ENCODE data around the gene NAA38.
A peak's percentile ranks its signal among the peaks of the same experiment; 100 is the strongest.

The NAA38 gene

DNA sequence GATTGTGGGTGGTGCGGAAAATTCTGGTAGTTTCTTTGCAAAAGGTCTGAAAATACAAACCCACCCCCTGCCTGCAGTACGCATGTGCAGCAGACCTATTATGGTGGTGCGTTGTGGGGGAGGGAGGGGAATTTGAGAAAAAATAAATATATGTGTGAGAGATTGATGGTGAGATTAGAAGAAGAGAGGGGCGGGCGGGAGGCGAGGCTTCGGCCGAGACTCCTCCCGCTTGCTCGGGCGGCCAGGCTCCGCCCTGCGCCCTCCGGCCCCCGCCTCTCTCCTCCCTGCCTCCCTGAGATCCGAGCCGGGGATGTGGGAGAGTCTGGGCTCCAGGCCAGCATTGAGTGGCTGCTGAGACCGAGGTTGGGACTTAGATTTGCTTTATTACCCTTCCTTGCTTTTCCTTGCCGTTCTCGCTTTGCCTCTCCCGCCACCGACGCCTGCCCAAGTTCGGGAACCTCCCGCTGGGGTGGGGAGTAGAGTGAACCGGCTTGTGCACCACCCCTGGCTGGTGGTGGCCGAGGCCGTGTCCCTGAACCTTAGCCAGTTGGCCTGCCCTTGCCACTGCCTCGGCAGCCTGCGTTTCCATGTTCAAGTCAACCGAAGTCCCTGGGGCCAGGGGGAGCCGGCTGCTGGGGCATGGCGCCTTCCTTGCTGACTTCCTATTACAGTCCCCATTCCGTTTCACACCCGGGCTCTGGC lies 30.3 kb upstream of the NAA38 start (continued):
- TF ChIP-seq KLF8 (tag by site-specific recombination; IDR thresholded peaks at IDR 0.05) = peak; percentile 75
- no peak for TF ChIP-seq ZNF175 (tag by site-specific recombination; IDR thresholded peaks at IDR 0.05)
- TF ChIP-seq, protein P1, sequence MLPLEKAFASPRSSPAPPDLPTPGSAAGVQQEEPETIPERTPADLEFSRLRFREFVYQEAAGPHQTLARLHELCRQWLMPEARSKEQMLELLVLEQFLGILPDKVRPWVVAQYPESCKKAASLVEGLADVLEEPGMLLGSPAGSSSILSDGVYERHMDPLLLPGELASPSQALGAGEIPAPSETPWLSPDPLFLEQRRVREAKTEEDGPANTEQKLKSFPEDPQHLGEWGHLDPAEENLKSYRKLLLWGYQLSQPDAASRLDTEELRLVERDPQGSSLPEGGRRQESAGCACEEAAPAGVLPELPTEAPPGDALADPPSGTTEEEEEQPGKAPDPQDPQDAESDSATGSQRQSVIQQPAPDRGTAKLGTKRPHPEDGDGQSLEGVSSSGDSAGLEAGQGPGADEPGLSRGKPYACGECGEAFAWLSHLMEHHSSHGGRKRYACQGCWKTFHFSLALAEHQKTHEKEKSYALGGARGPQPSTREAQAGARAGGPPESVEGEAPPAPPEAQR (tag by site-specific recombination; IDR thresholded peaks at IDR 0.05) = no peak
- TF ChIP-seq ZNF174 (tag by site-specific recombination; IDR thresholded peaks at IDR 0.05) = no peak
- TF ChIP-seq ZFP69B (tag by site-specific recombination; IDR thresholded peaks at IDR 0.05) = 0 out of 2 replicates have a peak, but pooled peaks have one; percentile 36
- TF ChIP-seq, protein P2, sequence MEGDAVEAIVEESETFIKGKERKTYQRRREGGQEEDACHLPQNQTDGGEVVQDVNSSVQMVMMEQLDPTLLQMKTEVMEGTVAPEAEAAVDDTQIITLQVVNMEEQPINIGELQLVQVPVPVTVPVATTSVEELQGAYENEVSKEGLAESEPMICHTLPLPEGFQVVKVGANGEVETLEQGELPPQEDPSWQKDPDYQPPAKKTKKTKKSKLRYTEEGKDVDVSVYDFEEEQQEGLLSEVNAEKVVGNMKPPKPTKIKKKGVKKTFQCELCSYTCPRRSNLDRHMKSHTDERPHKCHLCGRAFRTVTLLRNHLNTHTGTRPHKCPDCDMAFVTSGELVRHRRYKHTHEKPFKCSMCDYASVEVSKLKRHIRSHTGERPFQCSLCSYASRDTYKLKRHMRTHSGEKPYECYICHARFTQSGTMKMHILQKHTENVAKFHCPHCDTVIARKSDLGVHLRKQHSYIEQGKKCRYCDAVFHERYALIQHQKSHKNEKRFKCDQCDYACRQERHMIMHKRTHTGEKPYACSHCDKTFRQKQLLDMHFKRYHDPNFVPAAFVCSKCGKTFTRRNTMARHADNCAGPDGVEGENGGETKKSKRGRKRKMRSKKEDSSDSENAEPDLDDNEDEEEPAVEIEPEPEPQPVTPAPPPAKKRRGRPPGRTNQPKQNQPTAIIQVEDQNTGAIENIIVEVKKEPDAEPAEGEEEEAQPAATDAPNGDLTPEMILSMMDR (tag by site-specific recombination; IDR thresholded peaks at IDR 0.05) = no peak
- TF ChIP-seq ZNF677 (tag by site-specific recombination; IDR thresholded peaks at IDR 0.05) = no peak
- TF ChIP-seq ZFP41 (tag by site-specific recombination; IDR thresholded peaks at IDR 0.05; ENCODE audit: borderline replicate concordance) = no peak
- peak; percentile 41; the same call in 1 of the 2 replicates for TF ChIP-seq REPIN1 (tag by site-specific recombination; IDR thresholded peaks at IDR 0.05; ENCODE audit: low read depth)
- TF ChIP-seq SP7 (tag by site-specific recombination; IDR thresholded peaks at IDR 0.05) = peak; percentile 81
- no peak; the same call in none of the 2 replicates for TF ChIP-seq ZXDB (tag by site-specific recombination; IDR thresholded peaks at IDR 0.05)
- TF ChIP-seq ZBTB20 (tag by site-specific recombination; IDR thresholded peaks at IDR 0.05) = peak; percentile 81; the same call in 1 of the 2 replicates
- TF ChIP-seq ZNF354C (tag by site-specific recombination; IDR thresholded peaks at IDR 0.05; ENCODE audit: borderline replicate concordance, low read depth) = no peak
- TF ChIP-seq ZNF37A (tag by site-specific recombination; IDR thresholded peaks at IDR 0.05) = no peak
- TF ChIP-seq YY2 (tag by site-specific recombination; IDR thresholded peaks at IDR 0.05) = peak; percentile 76
- TF ChIP-seq, protein P3, sequence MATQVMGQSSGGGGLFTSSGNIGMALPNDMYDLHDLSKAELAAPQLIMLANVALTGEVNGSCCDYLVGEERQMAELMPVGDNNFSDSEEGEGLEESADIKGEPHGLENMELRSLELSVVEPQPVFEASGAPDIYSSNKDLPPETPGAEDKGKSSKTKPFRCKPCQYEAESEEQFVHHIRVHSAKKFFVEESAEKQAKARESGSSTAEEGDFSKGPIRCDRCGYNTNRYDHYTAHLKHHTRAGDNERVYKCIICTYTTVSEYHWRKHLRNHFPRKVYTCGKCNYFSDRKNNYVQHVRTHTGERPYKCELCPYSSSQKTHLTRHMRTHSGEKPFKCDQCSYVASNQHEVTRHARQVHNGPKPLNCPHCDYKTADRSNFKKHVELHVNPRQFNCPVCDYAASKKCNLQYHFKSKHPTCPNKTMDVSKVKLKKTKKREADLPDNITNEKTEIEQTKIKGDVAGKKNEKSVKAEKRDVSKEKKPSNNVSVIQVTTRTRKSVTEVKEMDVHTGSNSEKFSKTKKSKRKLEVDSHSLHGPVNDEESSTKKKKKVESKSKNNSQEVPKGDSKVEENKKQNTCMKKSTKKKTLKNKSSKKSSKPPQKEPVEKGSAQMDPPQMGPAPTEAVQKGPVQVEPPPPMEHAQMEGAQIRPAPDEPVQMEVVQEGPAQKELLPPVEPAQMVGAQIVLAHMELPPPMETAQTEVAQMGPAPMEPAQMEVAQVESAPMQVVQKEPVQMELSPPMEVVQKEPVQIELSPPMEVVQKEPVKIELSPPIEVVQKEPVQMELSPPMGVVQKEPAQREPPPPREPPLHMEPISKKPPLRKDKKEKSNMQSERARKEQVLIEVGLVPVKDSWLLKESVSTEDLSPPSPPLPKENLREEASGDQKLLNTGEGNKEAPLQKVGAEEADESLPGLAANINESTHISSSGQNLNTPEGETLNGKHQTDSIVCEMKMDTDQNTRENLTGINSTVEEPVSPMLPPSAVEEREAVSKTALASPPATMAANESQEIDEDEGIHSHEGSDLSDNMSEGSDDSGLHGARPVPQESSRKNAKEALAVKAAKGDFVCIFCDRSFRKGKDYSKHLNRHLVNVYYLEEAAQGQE (tag by site-specific recombination; IDR thresholded peaks at IDR 0.05) = no peak; the same call in 1 of the 2 replicates
- peak; percentile 59 for TF ChIP-seq ZNF843 (tag by site-specific recombination; IDR thresholded peaks at IDR 0.05)
- TF ChIP-seq ZNF670 (tag by site-specific recombination; IDR thresholded peaks at IDR 0.05; ENCODE audit: low read depth) = no peak
- TF ChIP-seq ZNF501 (tag by site-specific recombination; IDR thresholded peaks at IDR 0.05) = peak; percentile 87
- no peak for TF ChIP-seq ZNF585B (tag by site-specific recombination; IDR thresholded peaks at IDR 0.05)
- TF ChIP-seq, protein P4, sequence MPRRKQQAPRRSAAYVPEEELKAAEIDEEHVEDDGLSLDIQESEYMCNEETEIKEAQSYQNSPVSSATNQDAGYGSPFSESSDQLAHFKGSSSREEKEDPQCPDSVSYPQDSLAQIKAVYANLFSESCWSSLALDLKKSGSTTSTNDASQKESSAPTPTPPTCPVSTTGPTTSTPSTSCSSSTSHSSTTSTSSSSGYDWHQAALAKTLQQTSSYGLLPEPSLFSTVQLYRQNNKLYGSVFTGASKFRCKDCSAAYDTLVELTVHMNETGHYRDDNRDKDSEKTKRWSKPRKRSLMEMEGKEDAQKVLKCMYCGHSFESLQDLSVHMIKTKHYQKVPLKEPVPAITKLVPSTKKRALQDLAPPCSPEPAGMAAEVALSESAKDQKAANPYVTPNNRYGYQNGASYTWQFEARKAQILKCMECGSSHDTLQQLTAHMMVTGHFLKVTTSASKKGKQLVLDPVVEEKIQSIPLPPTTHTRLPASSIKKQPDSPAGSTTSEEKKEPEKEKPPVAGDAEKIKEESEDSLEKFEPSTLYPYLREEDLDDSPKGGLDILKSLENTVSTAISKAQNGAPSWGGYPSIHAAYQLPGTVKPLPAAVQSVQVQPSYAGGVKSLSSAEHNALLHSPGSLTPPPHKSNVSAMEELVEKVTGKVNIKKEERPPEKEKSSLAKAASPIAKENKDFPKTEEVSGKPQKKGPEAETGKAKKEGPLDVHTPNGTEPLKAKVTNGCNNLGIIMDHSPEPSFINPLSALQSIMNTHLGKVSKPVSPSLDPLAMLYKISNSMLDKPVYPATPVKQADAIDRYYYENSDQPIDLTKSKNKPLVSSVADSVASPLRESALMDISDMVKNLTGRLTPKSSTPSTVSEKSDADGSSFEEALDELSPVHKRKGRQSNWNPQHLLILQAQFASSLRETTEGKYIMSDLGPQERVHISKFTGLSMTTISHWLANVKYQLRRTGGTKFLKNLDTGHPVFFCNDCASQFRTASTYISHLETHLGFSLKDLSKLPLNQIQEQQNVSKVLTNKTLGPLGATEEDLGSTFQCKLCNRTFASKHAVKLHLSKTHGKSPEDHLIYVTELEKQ (tag by site-specific recombination; IDR thresholded peaks at IDR 0.05; ENCODE audit: borderline replicate concordance) = no peak
- TF ChIP-seq GLI4 (tag by site-specific recombination; IDR thresholded peaks at IDR 0.05) = no peak
- TF ChIP-seq, protein P5, sequence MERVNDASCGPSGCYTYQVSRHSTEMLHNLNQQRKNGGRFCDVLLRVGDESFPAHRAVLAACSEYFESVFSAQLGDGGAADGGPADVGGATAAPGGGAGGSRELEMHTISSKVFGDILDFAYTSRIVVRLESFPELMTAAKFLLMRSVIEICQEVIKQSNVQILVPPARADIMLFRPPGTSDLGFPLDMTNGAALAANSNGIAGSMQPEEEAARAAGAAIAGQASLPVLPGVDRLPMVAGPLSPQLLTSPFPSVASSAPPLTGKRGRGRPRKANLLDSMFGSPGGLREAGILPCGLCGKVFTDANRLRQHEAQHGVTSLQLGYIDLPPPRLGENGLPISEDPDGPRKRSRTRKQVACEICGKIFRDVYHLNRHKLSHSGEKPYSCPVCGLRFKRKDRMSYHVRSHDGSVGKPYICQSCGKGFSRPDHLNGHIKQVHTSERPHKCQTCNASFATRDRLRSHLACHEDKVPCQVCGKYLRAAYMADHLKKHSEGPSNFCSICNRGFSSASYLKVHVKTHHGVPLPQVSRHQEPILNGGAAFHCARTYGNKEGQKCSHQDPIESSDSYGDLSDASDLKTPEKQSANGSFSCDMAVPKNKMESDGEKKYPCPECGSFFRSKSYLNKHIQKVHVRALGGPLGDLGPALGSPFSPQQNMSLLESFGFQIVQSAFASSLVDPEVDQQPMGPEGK (tag by site-specific recombination; IDR thresholded peaks at IDR 0.05) = peak; percentile 96
- TF ChIP-seq, protein P6, sequence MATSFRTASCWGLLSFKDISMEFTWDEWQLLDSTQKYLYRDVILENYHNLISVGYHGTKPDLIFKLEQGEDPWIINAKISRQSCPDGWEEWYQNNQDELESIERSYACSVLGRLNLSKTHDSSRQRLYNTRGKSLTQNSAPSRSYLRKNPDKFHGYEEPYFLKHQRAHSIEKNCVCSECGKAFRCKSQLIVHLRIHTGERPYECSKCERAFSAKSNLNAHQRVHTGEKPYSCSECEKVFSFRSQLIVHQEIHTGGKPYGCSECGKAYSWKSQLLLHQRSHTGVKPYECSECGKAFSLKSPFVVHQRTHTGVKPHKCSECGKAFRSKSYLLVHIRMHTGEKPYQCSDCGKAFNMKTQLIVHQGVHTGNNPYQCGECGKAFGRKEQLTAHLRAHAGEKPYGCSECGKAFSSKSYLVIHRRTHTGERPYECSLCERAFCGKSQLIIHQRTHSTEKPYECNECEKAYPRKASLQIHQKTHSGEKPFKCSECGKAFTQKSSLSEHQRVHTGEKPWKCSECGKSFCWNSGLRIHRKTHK (tag by site-specific recombination; IDR thresholded peaks at IDR 0.05) = no peak
- peak; percentile 6 for TF ChIP-seq TRIM28 (IDR thresholded peaks at IDR 0.05; ENCODE audit: borderline replicate concordance, low read length)
- TF ChIP-seq ZNF302 (tag by site-specific recombination; IDR thresholded peaks at IDR 0.05; ENCODE audit: low read depth) = no peak

Measured in HEK293 (cell line).